ENCODE data around the gene PLK1.

Gene PLK1

GRCh38 chr16:23692190-23692837, 13.6 kb downstream of the PLK1 start:
- H3K36me3 ChIP-seq: peaks cover 50% of the 10 kb centered on the region
- TF ChIP-seq, protein P1, sequence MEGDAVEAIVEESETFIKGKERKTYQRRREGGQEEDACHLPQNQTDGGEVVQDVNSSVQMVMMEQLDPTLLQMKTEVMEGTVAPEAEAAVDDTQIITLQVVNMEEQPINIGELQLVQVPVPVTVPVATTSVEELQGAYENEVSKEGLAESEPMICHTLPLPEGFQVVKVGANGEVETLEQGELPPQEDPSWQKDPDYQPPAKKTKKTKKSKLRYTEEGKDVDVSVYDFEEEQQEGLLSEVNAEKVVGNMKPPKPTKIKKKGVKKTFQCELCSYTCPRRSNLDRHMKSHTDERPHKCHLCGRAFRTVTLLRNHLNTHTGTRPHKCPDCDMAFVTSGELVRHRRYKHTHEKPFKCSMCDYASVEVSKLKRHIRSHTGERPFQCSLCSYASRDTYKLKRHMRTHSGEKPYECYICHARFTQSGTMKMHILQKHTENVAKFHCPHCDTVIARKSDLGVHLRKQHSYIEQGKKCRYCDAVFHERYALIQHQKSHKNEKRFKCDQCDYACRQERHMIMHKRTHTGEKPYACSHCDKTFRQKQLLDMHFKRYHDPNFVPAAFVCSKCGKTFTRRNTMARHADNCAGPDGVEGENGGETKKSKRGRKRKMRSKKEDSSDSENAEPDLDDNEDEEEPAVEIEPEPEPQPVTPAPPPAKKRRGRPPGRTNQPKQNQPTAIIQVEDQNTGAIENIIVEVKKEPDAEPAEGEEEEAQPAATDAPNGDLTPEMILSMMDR (IDR thresholded peaks at IDR 0.05; ENCODE audit: low read depth, low read length): no peak
- no peak for DNase-seq
- no peak overlapping the region for H3K27ac ChIP-seq
- no peak overlapping the region for H3K4me3 ChIP-seq (ENCODE audit: low read depth, low read length)
- no peaks in the 10 kb centered on the region for H3K9me3 ChIP-seq (ENCODE audit: severe bottlenecking)
- no peaks in the 10 kb centered on the region for H3K27me3 ChIP-seq (ENCODE audit: insufficient read depth, low read depth, severe bottlenecking)

GRCh38 chr16:23694265-23694643, 15.6 kb downstream of the PLK1 start:
- Histone ChIP-seq H3K9me3 (ENCODE audit: severe bottlenecking) (no peaks in the 10 kb centered on the region), H3K27ac (no peak overlapping the region), H3K4me3 (ENCODE audit: low read depth, low read length) (no peak overlapping the region), H3K27me3 (ENCODE audit: insufficient read depth, low read depth, severe bottlenecking) (no peaks in the 10 kb centered on the region), H3K36me3 (peaks cover 31% of the 10 kb centered on the region)
- DNase-seq: no peak
- TF ChIP-seq, protein P1 (IDR thresholded peaks at IDR 0.05; ENCODE audit: low read depth, low read length): no peak

GRCh38 chr16:23694644-23695373, 16.1 kb downstream of the PLK1 start:
- TF ChIP-seq, protein P1 (IDR thresholded peaks at IDR 0.05; ENCODE audit: low read depth, low read length): no peak
- no peaks in the 10 kb centered on the region for H3K9me3 ChIP-seq (ENCODE audit: severe bottlenecking)
- no peaks in the 10 kb centered on the region for H3K27me3 ChIP-seq (ENCODE audit: insufficient read depth, low read depth, severe bottlenecking)
- no peak overlapping the region for H3K27ac ChIP-seq
- peak; percentile 57 for DNase-seq
- H3K4me3 ChIP-seq (ENCODE audit: low read depth, low read length): no peak overlapping the region
- peaks cover 25% of the 10 kb centered on the region for H3K36me3 ChIP-seq

DNA sequence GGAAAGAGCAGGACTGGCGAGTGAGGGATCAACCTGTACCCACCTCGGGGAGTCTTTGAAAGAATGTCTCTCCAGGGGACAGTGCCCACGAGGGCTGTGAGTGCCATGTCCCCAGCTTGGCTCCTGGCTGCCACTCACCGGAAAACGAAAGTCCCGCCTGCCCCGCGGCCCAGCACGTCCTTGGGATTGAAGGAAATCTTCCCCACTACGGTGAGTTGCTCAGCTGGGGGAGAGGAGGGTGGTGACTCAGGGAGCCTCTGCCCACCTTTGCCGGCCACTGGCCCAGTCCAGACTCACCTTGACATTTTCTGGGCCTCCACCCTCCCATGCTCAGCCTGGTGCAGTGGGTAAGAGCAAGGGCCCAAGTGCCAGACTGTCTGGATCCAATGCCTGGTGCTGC, 17.1 kb downstream of the PLK1 start:
- no peak overlapping the region for H3K27ac ChIP-seq
- H3K27me3 ChIP-seq (ENCODE audit: insufficient read depth, low read depth, severe bottlenecking): no peaks in the 10 kb centered on the region
- DNase-seq: no peak
- TF ChIP-seq, protein P1 (IDR thresholded peaks at IDR 0.05; ENCODE audit: low read depth, low read length): no peak
- peaks cover 16% of the 10 kb centered on the region for H3K36me3 ChIP-seq
- H3K9me3 ChIP-seq (ENCODE audit: severe bottlenecking): no peaks in the 10 kb centered on the region
- no peak overlapping the region for H3K4me3 ChIP-seq (ENCODE audit: low read depth, low read length)

GRCh38 chr16:23699100-23699499, 20.4 kb downstream of the PLK1 start:
- Histone ChIP-seq H3K27me3 (ENCODE audit: insufficient read depth, low read depth, severe bottlenecking) (no peaks in the 10 kb centered on the region), H3K36me3 (no peaks in the 10 kb centered on the region), H3K4me3 (ENCODE audit: low read depth, low read length) (no peak overlapping the region), H3K9me3 (ENCODE audit: severe bottlenecking) (peaks cover 6% of the 10 kb centered on the region), H3K27ac (no peak overlapping the region)
- TF ChIP-seq, protein P1 (IDR thresholded peaks at IDR 0.05; ENCODE audit: low read depth, low read length): no peak
- no peak for DNase-seq

Data from WERI-Rb-1 (cell line).